ENCODE measurements around the gene PAPSS1.

DNA sequence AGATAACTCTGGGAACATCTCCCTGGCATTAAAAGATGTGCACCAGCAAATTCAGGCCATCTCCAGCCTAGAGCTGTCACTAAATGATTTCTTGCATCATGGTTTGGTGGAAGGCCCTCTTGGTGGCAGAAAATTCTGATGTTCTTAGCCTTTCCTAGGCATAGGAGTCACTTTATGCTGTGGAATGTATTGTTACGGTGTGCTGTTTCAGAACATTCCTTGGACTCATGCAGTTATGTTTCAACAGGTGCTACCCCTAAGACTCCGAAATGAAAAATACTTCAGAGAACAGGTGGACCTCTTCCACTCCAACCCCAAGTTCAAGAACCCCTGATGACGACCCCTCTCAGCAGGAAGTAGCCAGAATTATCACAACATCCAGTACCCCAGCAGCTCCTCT, 20.3 kb upstream of the PAPSS1 start:
- TF ChIP-seq, protein P1, sequence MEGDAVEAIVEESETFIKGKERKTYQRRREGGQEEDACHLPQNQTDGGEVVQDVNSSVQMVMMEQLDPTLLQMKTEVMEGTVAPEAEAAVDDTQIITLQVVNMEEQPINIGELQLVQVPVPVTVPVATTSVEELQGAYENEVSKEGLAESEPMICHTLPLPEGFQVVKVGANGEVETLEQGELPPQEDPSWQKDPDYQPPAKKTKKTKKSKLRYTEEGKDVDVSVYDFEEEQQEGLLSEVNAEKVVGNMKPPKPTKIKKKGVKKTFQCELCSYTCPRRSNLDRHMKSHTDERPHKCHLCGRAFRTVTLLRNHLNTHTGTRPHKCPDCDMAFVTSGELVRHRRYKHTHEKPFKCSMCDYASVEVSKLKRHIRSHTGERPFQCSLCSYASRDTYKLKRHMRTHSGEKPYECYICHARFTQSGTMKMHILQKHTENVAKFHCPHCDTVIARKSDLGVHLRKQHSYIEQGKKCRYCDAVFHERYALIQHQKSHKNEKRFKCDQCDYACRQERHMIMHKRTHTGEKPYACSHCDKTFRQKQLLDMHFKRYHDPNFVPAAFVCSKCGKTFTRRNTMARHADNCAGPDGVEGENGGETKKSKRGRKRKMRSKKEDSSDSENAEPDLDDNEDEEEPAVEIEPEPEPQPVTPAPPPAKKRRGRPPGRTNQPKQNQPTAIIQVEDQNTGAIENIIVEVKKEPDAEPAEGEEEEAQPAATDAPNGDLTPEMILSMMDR (IDR thresholded peaks at IDR 0.05), result peak; percentile 16 to 40 (median 23)
- no peak for TF ChIP-seq POLR2A (IDR thresholded peaks at IDR 0.05)

All from right lobe of liver (tissue), 4 donors.